Immature natural killer cell (primary cell): Measurements from ENCODE around the gene SCGB1D4. TPM values are rescaled to one million over a fixed set of nuclear protein-coding genes. Genes with fewer than 3 reads are reported as not detected.

ENCODE experiments used
- DNase-seq, 3 donors: peaks; one replicate each; pipeline ENCODE4 v3.0.0; 2022; ENCODE audit warnings: mixed read lengths in 1 of 3
- H3K27ac Mint-ChIP-seq, 6 donors: one replicate each; pipeline ENCODE4 v1.8.0; 2020; ENCODE audit warnings: mixed read lengths in 6 of 6, mild to moderate bottlenecking in 5 of 6, inconsistent platforms in 4 of 6, moderate library complexity in 3 of 6
- H3K27me3 Mint-ChIP-seq, 3 donors: one replicate each; pipeline ENCODE4 v1.8.0; 2020 to 2021; ENCODE audit warnings: low read depth in 3 of 3, mild to moderate bottlenecking in 3 of 3, mixed read lengths in 3 of 3, moderate library complexity in 3 of 3, inconsistent platforms in 1 of 3
- H3K36me3 Mint-ChIP-seq, 3 donors: one replicate each; pipeline ENCODE4 v1.8.0; 2020; ENCODE audit warnings: mixed read lengths in 3 of 3, inconsistent platforms in 2 of 3, mild to moderate bottlenecking in 2 of 3
- H3K4me1 Mint-ChIP-seq, 2 donors: one replicate each; pipeline ENCODE4 v1.8.0; 2020; ENCODE audit warnings: inconsistent platforms in 2 of 2, mild to moderate bottlenecking in 2 of 2, mixed read lengths in 2 of 2, moderate library complexity in 1 of 2
- H3K4me3 Mint-ChIP-seq, 5 donors: one replicate each; pipeline ENCODE4 v1.8.0; 2020; ENCODE audit warnings: mild to moderate bottlenecking in 5 of 5, mixed read lengths in 5 of 5, inconsistent platforms in 3 of 5, moderate library complexity in 3 of 5
- H3K9me3 Mint-ChIP-seq, 6 donors: one replicate each; pipeline ENCODE4 v1.8.0; 2020; ENCODE audit warnings: mild to moderate bottlenecking in 6 of 6, mixed read lengths in 6 of 6, inconsistent platforms in 4 of 6, moderate library complexity in 3 of 6
- polyA plus RNA-seq, 3 donors: library from polyadenylated mRNA; unstranded; fragments of 300-500 nt; fragmentation: Illumina TruSeq; gene quantifications; one replicate each; pipeline ENCODE4 v1.2.3, GENCODE V29; 2021

Gene SCGB1D4
- polyA plus RNA-seq, 3 donors from 2014 or later = not detected

- Mint-ChIP-seq H3K27ac (no peak overlapping the region), H3K4me1 (peaks cover 0 to 8% of the 10 kb centered on the region in 2 donors), H3K9me3 (no peaks in the 10 kb centered on the region), H3K36me3 (no peaks in the 10 kb centered on the region), H3K4me3 (no peak overlapping the region), H3K27me3 (peaks cover 0 to 3% (median 3%) of the 10 kb centered on the region in 3 donors)
- DNase-seq = peak in 2 of 3 donors; percentile 48 to 51
These were observed 26.1 kb upstream of the SCGB1D4 start for GRCh38 chr11:62324731-62325556.

GRCh38 chr11:62322524-62322923 is 23.6 kb upstream of the SCGB1D4 start:
- H3K4me3 Mint-ChIP-seq = no peak overlapping the region
- H3K36me3 Mint-ChIP-seq = no peaks in the 10 kb centered on the region
- H3K4me1 Mint-ChIP-seq = peaks cover 0 to 8% of the 10 kb centered on the region in 2 donors
- no peak for DNase-seq
- no peaks in the 10 kb centered on the region for H3K9me3 Mint-ChIP-seq
- H3K27me3 Mint-ChIP-seq = peaks cover 1 to 8% (median 3%) of the 10 kb centered on the region in 3 donors
- no peak overlapping the region for H3K27ac Mint-ChIP-seq

DNA sequence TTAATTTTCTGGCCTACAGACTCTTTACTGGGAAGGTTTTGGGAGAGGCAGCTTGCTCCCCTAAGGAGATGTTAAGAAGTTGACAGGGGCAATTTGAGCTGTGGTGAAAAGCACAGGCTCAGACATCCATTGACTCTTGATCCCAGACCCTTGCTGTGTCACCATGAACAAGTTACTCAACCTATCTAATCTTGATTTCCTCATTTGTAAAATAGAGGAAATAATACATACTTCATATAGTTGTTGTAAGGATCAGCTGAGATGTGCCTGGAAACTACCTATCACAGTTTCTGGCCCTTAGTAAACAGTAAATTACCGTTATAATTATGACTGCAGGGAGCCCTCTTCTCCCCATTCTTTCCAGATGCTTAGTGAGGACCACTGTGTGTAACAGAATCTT is 16.6 kb upstream of the SCGB1D4 start:
- Mint-ChIP-seq H3K4me1 (peaks cover 14 to 15% of the 10 kb centered on the region in 2 donors), H3K27me3 (peaks cover 2 to 16% (median 8%) of the 10 kb centered on the region in 3 donors), H3K36me3 (no peaks in the 10 kb centered on the region), H3K9me3 (peaks cover 0 to 2% (median 0%) of the 10 kb centered on the region in 6 donors), H3K27ac (no peak overlapping the region), H3K4me3 (no peak overlapping the region)
- no peak for DNase-seq

DNA sequence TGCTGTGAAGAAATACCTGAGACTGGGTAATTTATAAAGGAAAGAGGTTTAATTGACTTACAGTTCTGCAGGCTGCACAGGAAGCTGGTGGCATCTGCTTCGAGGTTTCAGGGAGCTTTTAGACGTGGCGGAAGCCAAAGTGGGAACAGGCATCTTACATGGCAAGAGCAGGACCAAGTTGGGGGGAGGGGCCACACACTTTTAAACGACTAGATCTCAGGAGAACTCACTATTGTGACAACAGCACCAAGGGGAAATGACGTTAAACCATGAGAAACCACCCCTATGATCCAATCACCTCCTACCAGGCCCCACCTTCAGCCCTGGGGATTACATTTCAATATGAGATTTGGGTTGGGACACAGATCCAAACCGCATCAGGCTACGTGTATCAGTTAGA is 11.1 kb upstream of the SCGB1D4 start:
- H3K4me3 Mint-ChIP-seq = no peak overlapping the region
- H3K4me1 Mint-ChIP-seq = peaks cover 14 to 15% of the 10 kb centered on the region in 2 donors
- H3K36me3 Mint-ChIP-seq = no peaks in the 10 kb centered on the region
- no peak for DNase-seq
- H3K9me3 Mint-ChIP-seq = peaks cover 0 to 5% (median 0%) of the 10 kb centered on the region in 6 donors
- no peak overlapping the region for H3K27ac Mint-ChIP-seq
- H3K27me3 Mint-ChIP-seq = peaks cover 2 to 17% (median 2%) of the 10 kb centered on the region in 3 donors

DNA sequence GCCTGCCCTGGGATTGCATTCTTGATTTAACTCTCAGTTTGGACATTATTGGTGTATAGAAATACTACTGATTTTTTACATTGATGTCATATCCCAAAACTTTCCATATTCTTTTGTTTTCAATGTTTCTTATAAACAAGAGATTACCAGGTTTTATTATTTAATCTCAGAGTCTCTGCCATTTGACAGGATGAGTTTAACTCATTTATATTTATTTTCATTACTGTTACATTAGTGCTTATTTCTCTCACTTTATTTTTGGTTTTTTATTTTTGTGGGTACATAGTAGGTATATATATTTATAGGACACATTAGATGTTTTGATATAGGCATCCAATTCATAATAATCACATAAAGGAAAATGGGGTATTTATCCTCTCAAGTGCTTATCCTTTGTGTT is 9.1 kb upstream of the SCGB1D4 start:
- peaks cover 0 to 5% (median 0%) of the 10 kb centered on the region in 6 donors for H3K9me3 Mint-ChIP-seq
- H3K27ac Mint-ChIP-seq = no peak overlapping the region
- H3K27me3 Mint-ChIP-seq = peaks cover 2 to 14% (median 2%) of the 10 kb centered on the region in 3 donors
- DNase-seq = no peak
- peaks cover 14 to 15% of the 10 kb centered on the region in 2 donors for H3K4me1 Mint-ChIP-seq
- H3K4me3 Mint-ChIP-seq = no peak overlapping the region
- no peaks in the 10 kb centered on the region for H3K36me3 Mint-ChIP-seq

- peaks cover 0 to 10% (median 3%) of the 10 kb centered on the region in 3 donors for H3K27me3 Mint-ChIP-seq
- peaks cover 3% of the 10 kb centered on the region in 2 donors for H3K4me1 Mint-ChIP-seq
- DNase-seq = no peak
- no peaks in the 10 kb centered on the region for H3K36me3 Mint-ChIP-seq
- no peak overlapping the region for H3K4me3 Mint-ChIP-seq
- H3K27ac Mint-ChIP-seq = no peak overlapping the region
- H3K9me3 Mint-ChIP-seq = peaks cover 0 to 5% (median 0%) of the 10 kb centered on the region in 6 donors
These were observed 7.4 kb upstream of the SCGB1D4 start for GRCh38 chr11:62306227-62306626.

- Mint-ChIP-seq H3K4me1 (no peaks in the 10 kb centered on the region), H3K9me3 (peaks cover 0 to 1% (median 0%) of the 10 kb centered on the region in 6 donors), H3K27me3 (peaks cover 5 to 15% (median 6%) of the 10 kb centered on the region in 3 donors), H3K36me3 (no peaks in the 10 kb centered on the region), H3K4me3 (no peak overlapping the region), H3K27ac (no peak overlapping the region)
- no peak for DNase-seq
These were observed 3.4 kb downstream of the SCGB1D4 start for GRCh38 chr11:62295504-62295903.

DNA sequence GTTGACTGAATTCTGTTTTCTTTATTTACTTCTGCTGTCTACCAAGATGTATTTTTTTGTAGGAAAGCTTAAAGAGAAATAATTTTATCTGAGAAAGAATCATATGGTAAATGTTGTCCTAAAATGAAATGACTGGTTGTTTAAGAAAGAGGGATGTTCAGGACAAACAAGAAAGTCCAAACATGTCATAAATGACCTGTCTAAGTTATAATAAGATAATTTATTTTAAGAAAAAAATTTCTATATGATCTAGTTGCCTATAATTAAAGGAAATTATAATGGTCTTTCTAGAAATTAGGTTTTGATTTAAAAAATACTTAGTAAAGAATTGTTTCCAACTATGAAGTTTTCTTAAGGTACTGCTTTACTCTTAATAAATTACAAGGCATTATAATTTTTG is 18.4 kb downstream of the SCGB1D4 start:
- H3K27me3 Mint-ChIP-seq = no peaks in the 10 kb centered on the region
- DNase-seq = no peak
- H3K27ac Mint-ChIP-seq = no peak overlapping the region
- no peaks in the 10 kb centered on the region for H3K9me3 Mint-ChIP-seq
- H3K4me3 Mint-ChIP-seq = no peak overlapping the region
- H3K36me3 Mint-ChIP-seq = no peaks in the 10 kb centered on the region
- no peaks in the 10 kb centered on the region for H3K4me1 Mint-ChIP-seq

- no peak overlapping the region for H3K27ac Mint-ChIP-seq
- no peaks in the 10 kb centered on the region for H3K9me3 Mint-ChIP-seq
- no peaks in the 10 kb centered on the region for H3K36me3 Mint-ChIP-seq
- no peak for DNase-seq
- H3K4me3 Mint-ChIP-seq = no peak overlapping the region
- no peaks in the 10 kb centered on the region for H3K4me1 Mint-ChIP-seq
- peaks cover 2% of the 10 kb centered on the region in 3 donors for H3K27me3 Mint-ChIP-seq
These were observed 25.0 kb downstream of the SCGB1D4 start for GRCh38 chr11:62273789-62274275.

GRCh38 chr11:62273284-62273683 is 25.6 kb downstream of the SCGB1D4 start:
- no peak overlapping the region for H3K27ac Mint-ChIP-seq
- no peaks in the 10 kb centered on the region for H3K4me1 Mint-ChIP-seq
- H3K4me3 Mint-ChIP-seq = no peak overlapping the region
- peaks cover 2 to 4% (median 2%) of the 10 kb centered on the region in 3 donors for H3K27me3 Mint-ChIP-seq
- no peaks in the 10 kb centered on the region for H3K9me3 Mint-ChIP-seq
- no peak for DNase-seq
- H3K36me3 Mint-ChIP-seq = no peaks in the 10 kb centered on the region

GRCh38 chr11:62269654-62270278 is 29.1 kb downstream of the SCGB1D4 start, which contains the start of gene SCGB2A2:
SCGB2A2 (plus strand) TSS chr11:62270158; CDS start chr11:62270217, 59 bp downstream.
- H3K36me3 Mint-ChIP-seq = no peaks in the 10 kb centered on the region
- DNase-seq = no peak
- H3K27ac Mint-ChIP-seq = no peak within 1 kb of the TSS
- no peaks in the 10 kb centered on the region for H3K4me1 Mint-ChIP-seq
- H3K4me3 Mint-ChIP-seq = no peak within 1 kb of the TSS
- no peaks in the 10 kb centered on the region for H3K9me3 Mint-ChIP-seq
- peaks cover 2 to 5% (median 4%) of the 10 kb centered on the region in 3 donors for H3K27me3 Mint-ChIP-seq

GRCh38 chr11:62267576-62267975 is 31.3 kb downstream of the SCGB1D4 start:
- H3K36me3 Mint-ChIP-seq = no peaks in the 10 kb centered on the region
- H3K27me3 Mint-ChIP-seq = peaks cover 2 to 5% (median 2%) of the 10 kb centered on the region in 3 donors
- no peak overlapping the region for H3K4me3 Mint-ChIP-seq
- no peaks in the 10 kb centered on the region for H3K9me3 Mint-ChIP-seq
- H3K4me1 Mint-ChIP-seq = no peaks in the 10 kb centered on the region
- H3K27ac Mint-ChIP-seq = no peak overlapping the region
- no peak for DNase-seq

- Mint-ChIP-seq H3K4me3 (no peak overlapping the region), H3K27ac (no peak overlapping the region), H3K9me3 (no peaks in the 10 kb centered on the region), H3K36me3 (no peaks in the 10 kb centered on the region), H3K4me1 (no peaks in the 10 kb centered on the region), H3K27me3 (peaks cover 2 to 4% (median 2%) of the 10 kb centered on the region in 3 donors)
- DNase-seq = no peak
These were observed 31.8 kb downstream of the SCGB1D4 start for GRCh38 chr11:62267050-62267449.

- DNase-seq = no peak
- no peaks in the 10 kb centered on the region for H3K9me3 Mint-ChIP-seq
- H3K27me3 Mint-ChIP-seq = peaks cover 2 to 3% (median 2%) of the 10 kb centered on the region in 3 donors
- H3K27ac Mint-ChIP-seq = no peak overlapping the region
- no peaks in the 10 kb centered on the region for H3K36me3 Mint-ChIP-seq
- no peak overlapping the region for H3K4me3 Mint-ChIP-seq
- H3K4me1 Mint-ChIP-seq = no peaks in the 10 kb centered on the region
These were observed 32.3 kb downstream of the SCGB1D4 start for GRCh38 chr11:62266558-62266957.
